Upper lobe of left lung (tissue), 6 donors: Measurements from ENCODE around the gene MRPL48. TPM values are rescaled to one million over a fixed set of nuclear protein-coding genes. Genes with fewer than 3 reads are reported as not detected.
"Not testable (repeated sequence)": the region's sequence is repeated elsewhere in the genome, so short reads cannot be mapped to it uniquely, and the experiment has no call there.

Experiments
- ATAC-seq, 2 donors: fragments of 200-7000 bp; cut with Tn5 transposase; one replicate each; pipeline ENCODE4 v1.9.1; 2022; ENCODE audit warnings: mild to moderate bottlenecking in 2 of 2, moderate library complexity in 2 of 2; ENCODE audit not compliant: low FRiP score in 2 of 2
- DNase-seq, 2 donors: peaks; one replicate each; pipeline ENCODE4 v3.0.0-alpha.2; 2019 to 2020
- H3K27ac ChIP-seq, 4 donors: fragments of 200-600 bp; sonication (generic); one replicate each; pipeline ENCODE4 v1.5.1; 2016 to 2019
- H3K27me3 ChIP-seq, 4 donors: fragments of 200-600 bp; sonication (generic); one replicate each; pipeline ENCODE4 v1.5.1; 2017 to 2019
- H3K36me3 ChIP-seq, 4 donors: fragments of 200-600 bp; sonication (generic); one replicate each; pipeline ENCODE4 v1.5.1; 2016 to 2019
- H3K4me1 ChIP-seq, 4 donors: fragments of 200-600 bp; sonication (generic); one replicate each; pipeline ENCODE4 v1.5.1; 2018 to 2019
- H3K4me3 ChIP-seq, 4 donors: fragments of 200-600 bp; sonication (generic); one replicate each; pipeline ENCODE4 v1.5.1; 2017 to 2019; ENCODE audit warnings: mild to moderate bottlenecking in 2 of 4, moderate library complexity in 1 of 4
- H3K9me3 ChIP-seq, 4 donors: fragments of 200-600 bp; sonication (generic); one replicate each; pipeline ENCODE4 v1.5.1; 2018 to 2019
- CTCF ChIP-seq, 6 experiments: fragments of 450-650 bp in 4 of 6; fragments of 200-600 bp in 2 of 6; sonication (generic) in 2 of 6; IDR thresholded peaks; one replicate each; pipeline ENCODE4 v1.5.1; 2016 to 2019; ENCODE audit warnings: antibody characterized with exemption in 6 of 6
- EP300 ChIP-seq, 4 donors: sonication (generic); formaldehyde crosslinking; IDR thresholded peaks; one replicate each; pipeline ENCODE4 v1.5.1; 2017; ENCODE audit warnings: antibody characterized with exemption in 4 of 4, control low read depth in 2 of 4
- POLR2A ChIP-seq, 4 donors: fragments of 450-650 bp; IDR thresholded peaks; one replicate each; pipeline ENCODE4 v1.5.1; 2016 to 2017; ENCODE audit warnings: antibody characterized with exemption in 4 of 4, mild to moderate bottlenecking in 2 of 4
- POLR2AphosphoS5 ChIP-seq, 2 donors: sonication (generic); formaldehyde crosslinking; IDR thresholded peaks; one replicate each; pipeline ENCODE4 v1.5.1; 2017; ENCODE audit warnings: antibody characterized with exemption in 2 of 2
- WGBS, 2 donors: methylation state at CpG; one replicate each; pipeline ENCODE4 v1.1.5; 2017 to 2018; 5-methylcytosine and 5-hydroxymethylcytosine counted together
- total RNA-seq, 6 donors: library from RNA; depleted of rRNA in 4 of 6; stranded (reverse); fragments of >200 nt in 4 of 6; gene quantifications; one replicate each; pipeline versions ENCODE4 v1.1.0 to v1.2.1, GENCODE V29; 2016 to 2021
- donor health status: DM: no; HTN: no; CAD: no; lungs with moderate emphysema.
- donor health status: DM: no; HTN: yes; CAD: no; lungs with severe emphysema.

Gene MRPL48
- total RNA-seq, 6 donors from 2014 or later = 7.3 to 25.3 (median 21.8) TPM

- H3K27me3 ChIP-seq = no peaks in the 10 kb centered on the region
- no peak overlapping the region for H3K4me3 ChIP-seq
- TF ChIP-seq CTCF (IDR thresholded peaks at IDR 0.05) (no peak), POLR2A (IDR thresholded peaks at IDR 0.05) (no peak), EP300 (IDR thresholded peaks at IDR 0.05) (no peak), POLR2AphosphoS5 (IDR thresholded peaks at IDR 0.05) (no peak)
- WGBS, 2 donors = 90% methylated on average over 5 of the region's 5 CpGs
- ATAC-seq (no peak), DNase-seq (no peak)
- no peak overlapping the region for H3K27ac ChIP-seq
- H3K36me3 ChIP-seq = no peaks in the 10 kb centered on the region
- no peaks in the 10 kb centered on the region for H3K9me3 ChIP-seq
- H3K4me1 ChIP-seq = peaks cover 8 to 28% (median 22%) of the 10 kb centered on the region in 4 donors
These were observed 39.4 kb upstream of the MRPL48 start for GRCh38 chr11:73748300-73748699.

GRCh38 chr11:73749118-73749517 lies 38.6 kb upstream of the MRPL48 start:
- H3K4me3 ChIP-seq = no peak overlapping the region
- no peaks in the 10 kb centered on the region for H3K36me3 ChIP-seq
- H3K9me3 ChIP-seq = no peaks in the 10 kb centered on the region
- TF ChIP-seq POLR2A (IDR thresholded peaks at IDR 0.05) = no peak
- TF ChIP-seq EP300 (IDR thresholded peaks at IDR 0.05) = no peak
- no peak for TF ChIP-seq CTCF (IDR thresholded peaks at IDR 0.05)
- no peak for TF ChIP-seq POLR2AphosphoS5 (IDR thresholded peaks at IDR 0.05)
- H3K27me3 ChIP-seq = no peaks in the 10 kb centered on the region
- ATAC-seq (no peak), DNase-seq (no peak)
- no peak overlapping the region for H3K27ac ChIP-seq
- 92 to 94% methylated on average over 7 of the region's 7 CpGs for WGBS, 2 donors
- H3K4me1 ChIP-seq = peaks cover 8 to 24% (median 21%) of the 10 kb centered on the region in 4 donors

GRCh38 chr11:73750228-73750627 lies 37.4 kb upstream of the MRPL48 start:
- Histone ChIP-seq H3K36me3 (no peaks in the 10 kb centered on the region), H3K27ac (no peak overlapping the region), H3K4me3 (no peak overlapping the region), H3K4me1 (peaks cover 8 to 32% (median 24%) of the 10 kb centered on the region in 4 donors), H3K27me3 (no peaks in the 10 kb centered on the region), H3K9me3 (no peaks in the 10 kb centered on the region)
- WGBS, 2 donors = 57 to 61% methylated on average over 5 of the region's 5 CpGs
- DNase-seq (no peak), ATAC-seq (peak in 1 of 2 donors; percentile 29)
- TF ChIP-seq POLR2A (IDR thresholded peaks at IDR 0.05) (no peak), CTCF (IDR thresholded peaks at IDR 0.05) (no peak), EP300 (IDR thresholded peaks at IDR 0.05) (no peak), POLR2AphosphoS5 (IDR thresholded peaks at IDR 0.05) (no peak)

GRCh38 chr11:73750862-73751261 lies 36.8 kb upstream of the MRPL48 start:
- DNase-seq, H3K36me3 ChIP-seq, H3K27me3 ChIP-seq, ATAC-seq, H3K9me3 ChIP-seq, H3K27ac ChIP-seq, H3K4me3 ChIP-seq: not testable (repeated sequence)
- 94 to 95% methylated on average over 4 of the region's 4 CpGs for WGBS, 2 donors
- peaks cover 8 to 28% (median 25%) of the 10 kb centered on the region in 4 donors for H3K4me1 ChIP-seq

GRCh38 chr11:73752216-73752867 lies 35.3 kb upstream of the MRPL48 start:
- TF ChIP-seq POLR2AphosphoS5 (IDR thresholded peaks at IDR 0.05) (no peak), CTCF (IDR thresholded peaks at IDR 0.05) (no peak), EP300 (IDR thresholded peaks at IDR 0.05) (no peak), POLR2A (IDR thresholded peaks at IDR 0.05) (no peak)
- Histone ChIP-seq H3K27ac (peak overlapping the region; percentile 8 to 72 (median 46)), H3K27me3 (no peaks in the 10 kb centered on the region), H3K4me1 (peaks cover 11 to 38% (median 28%) of the 10 kb centered on the region in 4 donors), H3K4me3 (no peak overlapping the region), H3K9me3 (no peaks in the 10 kb centered on the region), H3K36me3 (no peaks in the 10 kb centered on the region)
- 61 to 75% methylated on average over 14 of the region's 14 CpGs for WGBS, 2 donors
- DNase-seq = peak in 1 of 2 donors; percentile 87
- peak; percentile 39 to 83 for ATAC-seq
